Caco-2 (cell line): ENCODE measurements around the gene PACS1. TPM values are rescaled to one million over a fixed set of nuclear protein-coding genes. Genes with fewer than 3 reads are reported as not detected.

Experiments
- BruUV-seq: library from RNA; stranded (reverse); fragments of 400-500 nt; replicated peaks from 2 replicates; lab custom pipeline; 2021; lab: Mats Ljungman, UMichigan
- CTCF ChIA-PET: fragments of 300-600 bp; sonication (Branson Sonifier 250); formaldehyde crosslinking; loops from one replicate; lab custom pipeline; 2022; ENCODE audit warnings: antibody characterized with exemption; lab: Charles Lee
- POLR2A ChIA-PET: fragments of 300-600 bp; sonication (Branson Sonifier 250); formaldehyde crosslinking; loops from one replicate; lab custom pipeline; 2022; ENCODE audit warnings: antibody characterized with exemption; lab: Charles Lee
- DNase-seq, 2 experiments: peaks; one replicate each; pipeline versions ENCODE4 v3.0.0 to v3.0.0-alpha.2; 2020 to 2022
- H3K27me3 ChIP-seq: replicated peaks from 2 replicates; pipeline ENCODE4 v1.6.0; 2011; ENCODE audit warnings: low read length; ENCODE audit not compliant: control insufficient read depth, insufficient read depth
- H3K36me3 ChIP-seq: 2 replicates; pipeline ENCODE4 v1.5.1; 2011; ENCODE audit warnings: low read length; ENCODE audit not compliant: control insufficient read depth, insufficient read depth
- H3K4me1 ChIP-seq: fragments of 250-450 bp; sonication (Bioruptor Pico); 2 replicates; pipeline ENCODE4 v1.5.1; 2020; ENCODE audit warnings: mild to moderate bottlenecking
- H3K4me3 ChIP-seq: 2 replicates; pipeline ENCODE4 v1.5.1; 2011; ENCODE audit warnings: low read depth, mild to moderate bottlenecking, control low read depth, low read length
- H3K9me3 ChIP-seq: fragments of 250-450 bp; sonication (Bioruptor Pico); 2 replicates; pipeline ENCODE4 v1.5.1; 2020; ENCODE audit warnings: mild to moderate bottlenecking, moderate library complexity
- H3K27ac Mint-ChIP-seq: one replicate; pipeline ENCODE4 v1.8.0; 2022; ENCODE audit warnings: mixed read lengths; ENCODE audit not compliant: unreplicated experiment
- H3K27me3 Mint-ChIP-seq: one replicate; pipeline ENCODE4 v1.8.0; 2022; ENCODE audit warnings: mixed read lengths; ENCODE audit not compliant: insufficient read depth, unreplicated experiment
- H3K36me3 Mint-ChIP-seq: one replicate; pipeline ENCODE4 v1.8.0; 2022; ENCODE audit warnings: mild to moderate bottlenecking, mixed read lengths; ENCODE audit not compliant: insufficient read depth, unreplicated experiment
- H3K4me1 Mint-ChIP-seq: one replicate; pipeline ENCODE4 v1.8.0; 2022; ENCODE audit warnings: low read depth, mixed read lengths; ENCODE audit not compliant: unreplicated experiment
- H3K4me3 Mint-ChIP-seq: one replicate; pipeline ENCODE4 v1.8.0; 2022; ENCODE audit warnings: mild to moderate bottlenecking, moderate library complexity, mixed read lengths; ENCODE audit not compliant: unreplicated experiment
- H3K9me3 Mint-ChIP-seq: one replicate; pipeline ENCODE4 v1.8.0; 2022; ENCODE audit warnings: mixed read lengths; ENCODE audit not compliant: unreplicated experiment
- CTCF ChIP-seq, 2 experiments: fragments of 200-600 bp in 1 of 2; IDR thresholded peaks; 1 replicate in 1 of 2; 2 replicates in 1 of 2; pipeline versions ENCODE4 v1.5.1 to v1.8.0; 2011 to 2022; ENCODE audit warnings: antibody characterized with exemption in 1 of 2, control low read depth in 1 of 2, inconsistent platforms in 1 of 2, low read depth in 1 of 2, low read length in 1 of 2, mild to moderate bottlenecking in 1 of 2, moderate library complexity in 1 of 2; ENCODE audit not compliant: insufficient read depth in 1 of 2, severe bottlenecking in 1 of 2, unreplicated experiment in 1 of 2
- intact Hi-C: fragments of 100-400 bp; cut with micrococcal nuclease; formaldehyde crosslinking; loops from one replicate; pipeline ENCODE4 v1.10.0; 2022; ENCODE audit not compliant: unreplicated experiment
- total RNA-seq: library from RNA; stranded (reverse); gene quantifications from 2 replicates; pipeline ENCODE4 v1.2.3, GENCODE V29; 2022

The PACS1 gene
- total RNA-seq, 1 experiment from 2014 or later: 82.2 TPM

- Mint-ChIP-seq H3K36me3 (no peaks in the 10 kb centered on the region), H3K27me3 (no peaks in the 10 kb centered on the region), H3K4me1 (no peaks in the 10 kb centered on the region), H3K27ac (no peak overlapping the region), H3K9me3 (no peaks in the 10 kb centered on the region), H3K4me3 (no peak overlapping the region)
- ChIA-PET CTCF (no interaction called here), POLR2A (no interaction called here)
- Histone ChIP-seq H3K4me3 (no peak overlapping the region), H3K9me3 (peaks cover 3% of the 10 kb centered on the region), H3K36me3 (no peaks in the 10 kb centered on the region), H3K27me3 (no peaks in the 10 kb centered on the region), H3K4me1 (no peaks in the 10 kb centered on the region)
- no peak for DNase-seq
- BruUV-seq: no TSS peak
- intact Hi-C loops: no loop called here
- no peak for TF ChIP-seq CTCF (IDR thresholded peaks at IDR 0.05; ENCODE audit: insufficient read depth in 1 of 2, low read depth in 1 of 2, low read length in 1 of 2, severe bottlenecking in 1 of 2, unreplicated experiment in 1 of 2)
Measured at GRCh38 chr11:66032957-66033735, 36.9 kb upstream of the PACS1 start.

GRCh38 chr11:66035653-66036333 is 34.3 kb upstream of the PACS1 start:
- POLR2A ChIA-PET: no interaction called here
- no TSS peak for BruUV-seq
- no peaks in the 10 kb centered on the region for H3K27me3 Mint-ChIP-seq
- no peak overlapping the region for H3K4me3 Mint-ChIP-seq
- H3K4me1 Mint-ChIP-seq: no peaks in the 10 kb centered on the region
- H3K4me3 ChIP-seq: no peak overlapping the region
- H3K9me3 Mint-ChIP-seq: no peaks in the 10 kb centered on the region
- H3K4me1 ChIP-seq: no peaks in the 10 kb centered on the region
- intact Hi-C loops: no loop called here
- CTCF ChIA-PET: interaction anchor here (0.6 to 1.3 kb wide), 2 partner anchors 35 to 147 kb away, joined by 3 to 5 read pairs; partner anchors contain the start of gene FIBP
- H3K27ac Mint-ChIP-seq: no peak overlapping the region
- no peak for TF ChIP-seq CTCF (IDR thresholded peaks at IDR 0.05; ENCODE audit: insufficient read depth in 1 of 2, low read depth in 1 of 2, low read length in 1 of 2, severe bottlenecking in 1 of 2, unreplicated experiment in 1 of 2)
- no peaks in the 10 kb centered on the region for H3K27me3 ChIP-seq
- H3K9me3 ChIP-seq: peaks cover 3% of the 10 kb centered on the region
- no peaks in the 10 kb centered on the region for H3K36me3 Mint-ChIP-seq
- no peak for DNase-seq
- no peaks in the 10 kb centered on the region for H3K36me3 ChIP-seq

- peaks cover 3% of the 10 kb centered on the region for H3K9me3 ChIP-seq
- Mint-ChIP-seq H3K9me3 (no peaks in the 10 kb centered on the region), H3K36me3 (no peaks in the 10 kb centered on the region), H3K27me3 (no peaks in the 10 kb centered on the region), H3K4me1 (no peaks in the 10 kb centered on the region), H3K27ac (no peak overlapping the region), H3K4me3 (no peak overlapping the region)
- BruUV-seq: no TSS peak
- H3K36me3 ChIP-seq: no peaks in the 10 kb centered on the region
- intact Hi-C loops: no loop called here
- no peaks in the 10 kb centered on the region for H3K4me1 ChIP-seq
- H3K27me3 ChIP-seq: no peaks in the 10 kb centered on the region
- DNase-seq: no peak
- TF ChIP-seq CTCF (IDR thresholded peaks at IDR 0.05; ENCODE audit: insufficient read depth in 1 of 2, low read depth in 1 of 2, low read length in 1 of 2, severe bottlenecking in 1 of 2, unreplicated experiment in 1 of 2): no peak
- CTCF ChIA-PET: interaction anchor here (1.3 kb wide), 1 partner anchor 148 kb away, joined by 3 read pairs; the partner anchor contains the start of gene FIBP
- H3K4me3 ChIP-seq: no peak overlapping the region
- POLR2A ChIA-PET: no interaction called here
Measured at GRCh38 chr11:66036334-66036710, 33.8 kb upstream of the PACS1 start.
